Heart left ventricle (tissue), 13 donors: ENCODE measurements around the gene IRX2.

Source experiments
- POLR2A ChIP-seq, 2 donors: fragments of 450-650 bp; IDR thresholded peaks; one replicate each; pipeline ENCODE4 v1.6.1; 2017; ENCODE audit warnings: antibody characterized with exemption in 2 of 2, mild to moderate bottlenecking in 2 of 2, moderate library complexity in 2 of 2
- TF ChIP-seq, protein P1 (sequence below), 12 donors: fragments of 200-600 bp; sonication (generic) in 4 of 12; IDR thresholded peaks; one replicate each; pipeline versions ENCODE4 v1.5.0 to v1.8.0; 2018 to 2022; ENCODE audit warnings: antibody characterized with exemption in 12 of 12, mild to moderate bottlenecking in 5 of 12
- donor health status: ischemic (EF 13 %, LVEDD 7.1; RV severe dilation, severe dysfunction).
- donor health status: DM: no; HTN: yes; CAD: no.
- donor health status: DM: no; HTN: no; CAD: no.
- donor health status: ischemic (EF 25% LVEDD 6.9; RV normal size, moderate dysfunction).
- donor health status: ischemic (EF 25% LVEDD 5.7; RV mildly dilated, moderate dysfunction).
- donor health status: ischemic (EF 35%, LVEDD 5.7; RV mildly dilated, moderate dysfunction).
- donor health status: nonischemic (EF 11% LVEDD 7.7; RV severe dilation, severe dysfunction).
- donor health status: DM: yes; HTN: yes; CAD: no.
- donor health status: PGD.
- donor health status: ischemic (EF 29% LVEDD 5.4; RV normal size, mild dysfunction).
- donor health status: nonischemic (EF 23%, LVEDD 6.1; RV moderate dilation, normal function).

DNA sequence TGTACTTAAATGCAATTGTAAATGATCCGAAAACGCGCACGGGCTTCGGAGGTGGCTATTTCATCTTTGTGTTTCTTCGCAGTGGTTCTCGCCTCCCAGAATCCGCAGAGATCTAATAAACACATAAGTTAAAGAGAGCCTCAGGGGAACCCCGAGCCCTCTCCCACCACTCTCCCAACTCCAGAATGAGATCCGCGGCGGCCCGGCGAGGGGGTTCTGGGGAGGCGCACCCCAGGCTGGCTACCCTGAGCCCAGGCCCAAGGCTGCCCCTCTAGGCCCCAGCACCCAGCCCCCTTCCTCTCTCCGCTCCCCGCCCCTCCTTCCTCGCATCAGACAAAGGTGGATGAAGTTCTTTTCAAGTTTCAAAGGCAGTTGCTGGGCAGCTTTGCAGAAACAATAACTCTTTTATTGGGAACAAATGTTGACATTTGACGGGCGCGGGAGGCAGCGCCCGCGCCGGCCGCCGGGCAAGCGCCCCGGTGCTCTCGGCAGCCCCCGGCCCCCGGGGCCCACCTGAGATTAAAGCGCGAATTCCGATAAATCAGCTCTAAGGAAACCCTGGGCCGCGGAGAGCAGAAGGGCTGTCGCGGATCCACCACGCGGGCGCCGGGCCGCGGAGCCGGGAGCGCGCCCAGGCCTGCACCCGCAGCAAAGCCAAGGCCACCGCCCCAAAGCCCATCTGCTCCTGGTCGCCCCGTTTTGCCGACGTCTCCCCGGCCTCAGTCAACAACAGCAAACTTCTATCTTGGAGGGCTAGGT lies 8.4 kb downstream of the IRX2 start:
- TF ChIP-seq, protein P1, sequence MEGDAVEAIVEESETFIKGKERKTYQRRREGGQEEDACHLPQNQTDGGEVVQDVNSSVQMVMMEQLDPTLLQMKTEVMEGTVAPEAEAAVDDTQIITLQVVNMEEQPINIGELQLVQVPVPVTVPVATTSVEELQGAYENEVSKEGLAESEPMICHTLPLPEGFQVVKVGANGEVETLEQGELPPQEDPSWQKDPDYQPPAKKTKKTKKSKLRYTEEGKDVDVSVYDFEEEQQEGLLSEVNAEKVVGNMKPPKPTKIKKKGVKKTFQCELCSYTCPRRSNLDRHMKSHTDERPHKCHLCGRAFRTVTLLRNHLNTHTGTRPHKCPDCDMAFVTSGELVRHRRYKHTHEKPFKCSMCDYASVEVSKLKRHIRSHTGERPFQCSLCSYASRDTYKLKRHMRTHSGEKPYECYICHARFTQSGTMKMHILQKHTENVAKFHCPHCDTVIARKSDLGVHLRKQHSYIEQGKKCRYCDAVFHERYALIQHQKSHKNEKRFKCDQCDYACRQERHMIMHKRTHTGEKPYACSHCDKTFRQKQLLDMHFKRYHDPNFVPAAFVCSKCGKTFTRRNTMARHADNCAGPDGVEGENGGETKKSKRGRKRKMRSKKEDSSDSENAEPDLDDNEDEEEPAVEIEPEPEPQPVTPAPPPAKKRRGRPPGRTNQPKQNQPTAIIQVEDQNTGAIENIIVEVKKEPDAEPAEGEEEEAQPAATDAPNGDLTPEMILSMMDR (IDR thresholded peaks at IDR 0.05) = no peak
- no peak for TF ChIP-seq POLR2A (IDR thresholded peaks at IDR 0.05)
